ENCODE data around the gene ZDHHC7.
A peak's percentile ranks its signal among the peaks of the same experiment; 100 is the strongest.

Gene ZDHHC7

DNA sequence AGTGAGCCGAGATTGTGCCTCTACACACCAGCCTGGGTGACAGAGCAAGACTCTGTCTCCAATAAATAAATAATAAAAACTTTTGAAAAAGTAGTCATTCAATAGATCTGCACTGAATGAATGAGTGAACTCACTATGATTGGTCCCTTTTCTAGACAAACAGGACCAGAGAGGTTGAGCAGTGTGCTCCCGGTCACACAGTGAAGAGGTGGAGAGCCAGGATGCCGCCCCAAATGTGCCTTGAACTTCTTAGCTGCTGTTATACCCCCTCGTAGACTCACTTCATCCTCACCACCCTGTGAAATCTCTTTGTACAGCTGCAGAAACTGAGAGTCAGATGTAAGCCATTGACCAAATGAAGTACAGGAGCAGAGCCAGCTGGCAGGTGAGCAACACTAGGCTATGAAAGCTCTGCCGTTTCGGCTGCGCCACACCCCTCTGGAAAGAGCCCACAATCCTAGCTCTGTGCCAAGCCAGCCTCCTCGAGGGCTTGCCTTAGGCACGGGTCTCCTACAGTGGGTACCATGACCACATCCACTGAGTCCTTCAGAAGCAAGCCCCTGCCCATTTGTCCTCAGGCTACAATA, 8.4 kb upstream of the ZDHHC7 start:
- DNase-seq (ENCODE audit: low spot score) (no peak), FAIRE-seq (no peak)

DNA sequence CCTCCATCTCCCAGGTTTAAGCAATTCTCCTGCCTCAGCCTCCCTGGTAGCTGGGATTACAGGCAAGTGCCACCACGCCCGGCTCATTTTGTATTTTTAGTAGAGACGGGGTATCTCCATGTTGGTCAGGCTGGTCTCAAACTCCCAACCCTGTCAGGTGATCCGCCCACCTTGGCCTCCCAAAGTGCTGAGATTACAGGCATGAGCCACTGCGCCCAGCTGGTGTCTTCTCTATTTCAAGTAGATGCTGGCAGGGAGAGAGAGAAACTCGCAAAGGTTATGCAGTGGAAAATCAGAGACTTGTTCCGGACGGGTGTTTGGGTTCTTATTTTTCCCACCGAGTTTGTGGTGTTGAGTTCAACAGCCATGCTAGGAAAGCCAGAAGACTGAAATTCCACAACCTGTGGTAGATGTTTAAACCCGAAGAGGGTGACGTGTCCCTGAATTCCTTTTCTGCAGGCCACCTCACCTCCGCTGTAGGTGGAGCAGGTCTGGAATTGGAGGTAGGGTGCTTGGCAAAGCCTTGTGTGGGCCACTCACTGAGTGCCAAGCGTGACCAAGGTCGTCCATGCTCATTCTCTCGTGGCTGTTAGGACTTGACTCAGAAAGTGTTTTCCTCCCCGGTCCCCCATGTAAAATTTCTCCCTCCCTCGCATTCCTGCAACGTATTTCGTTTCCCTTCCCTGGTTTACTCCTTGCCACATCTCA, 7.3 kb upstream of the ZDHHC7 start:
- FAIRE-seq = no peak
- DNase-seq (ENCODE audit: low spot score) = no peak

DNA sequence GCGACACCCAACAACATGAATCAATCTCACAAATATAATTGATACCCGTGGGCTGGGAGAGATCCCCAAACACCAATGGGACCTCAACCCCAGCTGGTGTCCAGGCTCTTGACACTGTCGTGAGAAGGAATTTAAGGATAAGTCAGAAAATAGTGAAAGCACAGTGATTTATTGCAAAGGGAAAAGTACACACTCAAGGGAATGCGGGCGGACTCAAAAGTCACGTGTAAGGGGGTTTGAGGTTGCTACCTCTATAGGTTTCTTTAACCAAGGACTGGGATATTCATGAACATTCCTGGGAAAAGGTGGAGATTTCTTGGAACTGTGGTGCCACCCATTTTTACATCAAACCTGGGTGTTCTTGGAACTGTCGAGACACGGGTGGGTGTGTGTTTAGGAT, 6.3 kb upstream of the ZDHHC7 start:
- no peak for FAIRE-seq
- DNase-seq (ENCODE audit: low spot score) = no peak

GRCh38 chr16:85017151-85017550, 5.8 kb upstream of the ZDHHC7 start:
- FAIRE-seq (no peak), DNase-seq (ENCODE audit: low spot score) (no peak)

GRCh38 chr16:85015481-85016187, 4.3 kb upstream of the ZDHHC7 start:
- DNase-seq (ENCODE audit: low spot score) (no peak), FAIRE-seq (no peak)

DNA sequence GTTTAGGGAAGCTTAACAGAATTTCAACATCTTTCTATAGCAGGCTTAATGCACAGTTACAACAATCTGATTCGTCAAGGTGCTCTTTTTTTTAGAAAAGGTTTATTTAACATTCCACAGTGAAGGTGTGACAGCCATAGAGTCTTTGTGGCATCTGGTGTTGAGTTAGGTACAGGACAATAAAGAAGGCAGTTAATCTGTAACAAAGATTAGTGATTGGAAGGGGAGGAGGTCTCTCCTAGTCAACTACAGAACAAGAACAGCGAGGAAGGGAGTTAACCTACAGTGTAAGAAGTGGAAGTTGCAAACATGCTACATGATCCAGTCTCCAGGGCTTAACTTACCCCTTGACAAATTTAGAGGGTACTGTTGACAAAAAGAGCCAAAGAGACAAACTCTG, 3.0 kb upstream of the ZDHHC7 start:
- no peak for FAIRE-seq
- no peak for DNase-seq (ENCODE audit: low spot score)

DNA sequence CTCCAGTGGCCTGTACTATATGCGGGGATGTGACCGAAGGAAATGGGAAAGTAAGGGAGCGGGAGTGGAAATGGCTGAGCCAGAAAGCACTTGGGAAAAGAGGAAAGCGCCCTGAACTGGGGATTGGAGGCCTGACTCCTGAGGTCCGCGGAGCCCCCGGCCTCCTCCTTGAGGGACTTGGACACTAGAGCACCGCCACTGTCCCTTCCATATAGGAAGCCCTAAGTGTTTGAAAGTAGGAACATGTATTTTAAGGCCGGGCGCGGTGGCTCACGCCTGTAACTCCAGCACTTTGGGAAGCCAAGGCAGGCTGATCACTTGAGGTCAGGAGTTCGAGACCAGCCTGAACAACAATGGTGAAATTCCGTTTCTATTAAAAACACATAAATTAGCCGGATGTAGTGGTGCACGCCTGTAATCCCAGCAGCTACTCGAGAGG, 530 bp upstream of the ZDHHC7 start:
- DNase-seq (ENCODE audit: low spot score) (no peak), FAIRE-seq (no peak)

DNA sequence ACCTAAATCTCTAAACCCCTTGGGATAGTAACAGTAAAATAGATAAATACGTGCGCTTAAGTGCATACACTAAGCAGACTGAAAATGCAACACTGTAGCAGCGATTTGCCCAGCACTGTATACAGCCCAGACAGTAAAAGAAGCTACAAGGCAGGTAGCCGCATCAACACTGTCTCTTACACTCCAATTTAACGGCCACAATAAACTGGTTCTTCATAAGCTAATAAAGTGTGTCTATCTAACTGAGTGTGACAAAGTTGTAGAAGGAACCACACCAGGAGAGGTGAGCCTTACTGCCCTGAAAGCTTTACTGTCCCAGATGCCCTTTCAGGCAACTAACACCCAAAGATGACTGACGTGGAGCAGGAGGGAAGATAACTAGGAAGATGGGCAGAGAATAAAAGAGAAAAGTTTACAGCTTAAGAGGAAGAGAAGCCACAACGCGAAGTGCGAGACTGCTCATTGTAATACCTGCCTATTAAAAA, 847 bp downstream of the ZDHHC7 start:
- DNase-seq (ENCODE audit: low spot score) = no peak

DNA sequence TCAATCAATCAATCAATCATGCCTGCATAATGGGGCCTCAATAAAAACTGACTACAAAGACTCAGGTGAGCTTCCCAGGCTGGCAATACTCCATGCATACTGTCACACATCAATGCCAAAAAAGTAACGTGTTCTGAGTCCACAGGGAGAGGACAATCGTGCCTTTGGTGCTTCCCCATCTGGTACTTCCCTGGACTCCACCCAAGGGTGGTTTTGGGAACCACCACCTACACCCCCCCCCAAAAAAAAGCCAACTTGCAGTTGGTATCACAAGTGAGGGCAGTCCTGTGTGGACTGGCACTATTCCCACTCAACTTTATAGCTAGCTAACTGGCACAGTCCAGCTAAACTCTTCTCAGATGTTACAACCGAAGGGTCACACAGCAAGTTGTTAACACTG, 3.1 kb downstream of the ZDHHC7 start:
- FAIRE-seq (no peak), DNase-seq (ENCODE audit: low spot score) (no peak)

More for the DNA sequence above, 847 bp downstream of the ZDHHC7 start:
- no peak for FAIRE-seq

GRCh38 chr16:85007496-85008214, 3.7 kb downstream of the ZDHHC7 start:
- FAIRE-seq (no peak), DNase-seq (ENCODE audit: low spot score) (no peak)

DNA sequence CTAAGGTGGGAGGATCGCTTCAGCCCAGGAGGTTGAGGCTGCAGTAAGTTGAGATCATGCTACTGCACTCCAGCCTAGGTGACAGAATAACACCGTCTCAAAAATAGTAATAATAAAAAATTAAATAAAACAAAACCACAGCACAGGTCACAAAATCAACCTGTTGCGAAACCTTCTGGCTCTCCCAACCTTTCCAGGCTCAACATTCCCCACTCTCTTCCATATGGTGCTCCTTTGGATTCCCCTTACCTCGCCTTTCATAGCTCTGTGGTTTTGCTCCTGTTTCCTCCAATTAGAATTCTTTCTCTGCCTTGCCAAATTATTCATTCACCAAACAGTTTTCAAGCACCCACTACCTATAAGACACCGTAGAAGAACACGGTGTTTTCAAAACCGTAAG, 4.7 kb downstream of the ZDHHC7 start:
- DNase-seq (ENCODE audit: low spot score) = no peak

GRCh38 chr16:85005285-85006069, 5.9 kb downstream of the ZDHHC7 start:
- DNase-seq (ENCODE audit: low spot score) (no peak), FAIRE-seq (no peak)

More for the DNA sequence above, 4.7 kb downstream of the ZDHHC7 start:
- FAIRE-seq = no peak

DNA sequence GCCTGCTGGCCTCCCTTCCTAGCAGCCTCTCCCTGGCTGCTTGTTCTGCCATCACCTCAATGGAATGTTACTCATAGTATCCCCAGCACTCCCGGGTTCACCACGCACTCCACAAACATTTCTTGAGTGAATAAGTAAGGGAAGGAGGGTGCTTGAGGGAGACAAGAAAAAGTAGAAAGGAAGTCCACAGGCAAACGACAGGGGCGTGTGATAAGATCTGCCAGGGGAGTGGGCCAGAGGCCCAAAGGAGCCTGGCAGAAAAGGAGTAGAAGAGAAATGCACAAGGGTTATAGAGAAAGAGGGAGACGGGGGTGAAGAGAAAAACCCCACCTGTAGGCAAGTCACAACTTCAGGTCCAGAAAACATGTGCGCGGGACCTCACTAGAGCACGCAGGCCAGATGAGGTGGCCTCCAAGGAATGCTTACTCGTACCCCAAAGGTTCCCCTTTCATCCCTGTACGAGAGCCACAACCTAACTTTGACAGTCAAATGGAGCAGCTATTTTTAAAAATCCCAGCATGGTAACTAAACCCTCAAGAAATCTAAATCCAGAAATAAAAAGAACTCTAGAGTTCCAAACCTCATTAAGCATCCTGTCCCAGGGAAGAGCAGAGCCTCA, 6.6 kb downstream of the ZDHHC7 start:
- DNase-seq (ENCODE audit: low spot score) (peak; percentile 85), FAIRE-seq (no peak)

- FAIRE-seq (no peak), DNase-seq (ENCODE audit: low spot score) (no peak)
These were observed 7.4 kb downstream of the ZDHHC7 start for GRCh38 chr16:85003725-85004586.

DNA sequence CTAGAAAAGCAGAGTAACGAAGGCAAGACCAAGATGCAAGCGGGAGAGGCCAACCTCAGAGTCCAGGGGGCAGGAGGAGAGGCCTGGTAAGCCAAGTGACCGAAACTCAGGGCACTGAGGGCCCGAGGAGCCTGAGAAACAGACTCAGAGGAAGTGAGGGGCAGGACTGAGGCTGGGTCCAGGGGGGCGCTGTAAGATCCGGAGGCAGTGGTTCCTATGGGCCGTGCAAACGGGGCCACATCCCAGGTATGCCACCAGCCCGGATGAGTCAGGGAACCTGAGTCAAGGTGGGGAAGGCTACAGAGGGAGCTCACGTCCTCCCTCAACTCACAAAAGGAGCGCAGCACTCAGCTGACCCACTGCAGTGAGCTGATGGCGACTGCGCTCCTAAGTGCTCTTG, 8.3 kb downstream of the ZDHHC7 start:
- FAIRE-seq (no peak), DNase-seq (ENCODE audit: low spot score) (no peak)

- no peak for FAIRE-seq
- DNase-seq (ENCODE audit: low spot score) = no peak
These were observed 8.7 kb downstream of the ZDHHC7 start for GRCh38 chr16:85002608-85003007.

DNA sequence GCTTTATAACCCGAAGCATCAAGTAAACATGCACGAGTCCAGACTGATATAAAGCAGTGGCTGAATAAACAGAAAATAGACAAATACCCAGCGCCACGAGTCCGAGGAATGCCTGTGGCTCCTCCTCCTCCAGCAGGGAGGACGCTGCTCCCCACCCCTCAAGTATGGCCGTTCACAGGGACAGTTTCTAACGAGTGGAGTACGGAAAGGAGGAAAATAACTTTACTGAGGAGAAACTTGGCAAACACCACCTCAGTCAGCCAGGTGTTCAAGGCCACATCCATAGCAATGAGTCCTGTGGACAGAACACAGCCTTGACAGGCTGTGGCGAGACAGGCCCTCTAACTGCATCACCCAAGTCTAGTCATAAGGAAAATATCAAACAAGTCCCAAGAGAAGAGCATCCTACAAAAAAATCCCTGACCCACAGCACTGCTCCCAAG, 9.2 kb downstream of the ZDHHC7 start:
- DNase-seq (ENCODE audit: low spot score) (no peak), FAIRE-seq (no peak)

GRCh38 chr16:84999857-85000480, 11.4 kb downstream of the ZDHHC7 start:
- no peak for FAIRE-seq
- DNase-seq (ENCODE audit: low spot score) = no peak

DNA sequence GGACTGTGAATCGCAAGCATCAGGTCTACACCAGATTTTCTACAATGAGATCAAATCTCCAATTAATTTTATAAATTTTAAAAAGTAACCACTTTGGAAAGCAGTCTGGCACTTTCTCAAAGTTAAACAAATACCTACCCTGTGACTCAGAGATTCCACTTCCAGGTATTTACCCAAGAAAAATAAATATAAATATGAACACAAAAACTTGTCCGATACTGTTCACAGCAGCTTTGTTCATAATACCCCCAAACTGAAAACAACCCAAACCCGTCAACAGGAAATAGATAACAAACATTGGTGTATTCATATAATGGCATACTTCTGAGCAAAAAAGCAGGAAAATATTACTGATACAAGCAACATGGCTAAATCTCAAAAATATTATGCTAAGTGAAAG, 12.1 kb downstream of the ZDHHC7 start:
- FAIRE-seq = no peak
- no peak for DNase-seq (ENCODE audit: low spot score)
